Neuronal stem cell (in vitro differentiated cells): ENCODE measurements around the gene SELENOI.
A peak's percentile ranks its signal among the peaks of the same experiment; 100 is the strongest.
"Not testable (repeated sequence)": the region's sequence is repeated elsewhere in the genome, so short reads cannot be mapped to it uniquely, and the experiment has no call there.

Experiments
- DNase-seq: peaks from one replicate; pipeline ENCODE4 v3.0.0-alpha.2; 2013; ENCODE audit warnings: low spot score
- H2AFZ ChIP-seq: one replicate; pipeline ENCODE4 v1.6.1; 2013; ENCODE audit warnings: mild to moderate bottlenecking, low read length, inconsistent platforms
- H2AK5ac ChIP-seq: 2 replicates; pipeline ENCODE4 v1.6.1; 2013; ENCODE audit warnings: low read depth, mild to moderate bottlenecking, inconsistent platforms, low read length, moderate library complexity, mixed read lengths
- H2BK120ac ChIP-seq: 2 replicates; pipeline ENCODE4 v1.6.1; 2013; ENCODE audit warnings: low read depth, mild to moderate bottlenecking, inconsistent platforms, low read length, moderate library complexity, mixed read lengths
- H2BK12ac ChIP-seq: one replicate; pipeline ENCODE4 v1.6.1; 2013; ENCODE audit warnings: low read length, inconsistent platforms
- H2BK15ac ChIP-seq: 2 replicates; pipeline ENCODE4 v1.6.1; 2013; ENCODE audit warnings: mild to moderate bottlenecking, low read length, inconsistent platforms, mixed read lengths
- H2BK5ac ChIP-seq: one replicate; pipeline ENCODE4 v1.6.1; 2013; ENCODE audit warnings: inconsistent platforms, mild to moderate bottlenecking, low read length, moderate library complexity
- H3K14ac ChIP-seq: one replicate; pipeline ENCODE4 v1.6.1; 2013; ENCODE audit warnings: low read length, inconsistent platforms
- H3K18ac ChIP-seq: 2 replicates; pipeline ENCODE4 v1.6.1; 2013; ENCODE audit warnings: low read length, inconsistent platforms
- H3K23ac ChIP-seq: 2 replicates; pipeline ENCODE4 v1.6.1; 2013; ENCODE audit warnings: low read depth, mild to moderate bottlenecking, mixed read lengths, low read length, inconsistent platforms; ENCODE audit not compliant: poor library complexity
- H3K27ac ChIP-seq: replicated peaks from 3 replicates; pipeline ENCODE4 v1.5.1; 2013; ENCODE audit warnings: low read length, inconsistent platforms
- H3K27me3 ChIP-seq, 3 experiments: 2 replicates each; pipeline ENCODE4 v1.6.1; 2013; ENCODE audit warnings: low read length in 3 of 3, mild to moderate bottlenecking in 2 of 3, inconsistent platforms in 1 of 3, low read depth in 1 of 3, mixed read lengths in 1 of 3, moderate library complexity in 1 of 3; ENCODE audit not compliant: control insufficient read depth in 3 of 3, insufficient read depth in 3 of 3
- H3K36me3 ChIP-seq, 2 donors: replicated peaks in 1 of 2; 2 replicates each; pipeline ENCODE4 v1.6.1; 2013; ENCODE audit warnings: low read length in 2 of 2; ENCODE audit not compliant: control insufficient read depth in 2 of 2, insufficient read depth in 2 of 2
- H3K4ac ChIP-seq: 2 replicates; pipeline ENCODE4 v1.6.1; 2013; ENCODE audit warnings: inconsistent platforms, mild to moderate bottlenecking, low read length, moderate library complexity
- H3K4me1 ChIP-seq, 2 donors: 1 replicate in 1 of 2; 2 replicates in 1 of 2; pipeline ENCODE4 v1.6.1; 2013; ENCODE audit warnings: low read length in 2 of 2, low read depth in 1 of 2; ENCODE audit not compliant: control insufficient read depth in 2 of 2, insufficient read depth in 1 of 2
- H3K4me2 ChIP-seq: one replicate; pipeline ENCODE4 v1.6.1; 2013; ENCODE audit warnings: mild to moderate bottlenecking, low read length, inconsistent platforms; ENCODE audit not compliant: insufficient read depth, poor library complexity, severe bottlenecking
- H3K4me3 ChIP-seq, 2 donors: 2 replicates each; pipeline ENCODE4 v1.5.1; 2013; ENCODE audit warnings: low read length in 2 of 2, mild to moderate bottlenecking in 2 of 2, inconsistent platforms in 1 of 2, moderate library complexity in 1 of 2
- H3K79me1 ChIP-seq: one replicate; pipeline ENCODE4 v1.6.1; 2013; ENCODE audit warnings: low read depth, mild to moderate bottlenecking, inconsistent platforms, low read length, moderate library complexity
- H3K9ac ChIP-seq: one replicate; pipeline ENCODE4 v1.6.1; 2013; ENCODE audit warnings: mild to moderate bottlenecking, low read depth, low read length, inconsistent platforms; ENCODE audit not compliant: poor library complexity
- H3K9me3 ChIP-seq, 2 donors: replicated peaks in 1 of 2; 2 replicates each; pipeline versions ENCODE3 to v1.6.1; 2013; ENCODE audit warnings: low read length in 2 of 2, mild to moderate bottlenecking in 2 of 2, inconsistent platforms in 1 of 2, low read depth in 1 of 2, mixed read lengths in 1 of 2, moderate library complexity in 1 of 2; ENCODE audit not compliant: control insufficient read depth in 2 of 2, insufficient read depth in 1 of 2
- H4K8ac ChIP-seq: one replicate; pipeline ENCODE4 v1.6.1; 2013; ENCODE audit warnings: low read depth, mild to moderate bottlenecking, inconsistent platforms, low read length, moderate library complexity
- H4K91ac ChIP-seq: one replicate; pipeline ENCODE4 v1.6.1; 2013; ENCODE audit warnings: low read length, low read depth, mild to moderate bottlenecking, inconsistent platforms; ENCODE audit not compliant: poor library complexity
- WGBS, 2 donors: extraction: QIAGEN DNeasy Blood & Tissue Kit; methylation state at CpG; one replicate each; pipeline ENCODE4 v1.1.7; 2013; ENCODE audit warnings: missing lambda C conversion rate in 2 of 2, mixed read lengths in 1 of 2; ENCODE audit not compliant: insufficient read length in 2 of 2, insufficient replicate concordance in 1 of 2; ENCODE audit errors: extremely low coverage in 2 of 2; 5-methylcytosine and 5-hydroxymethylcytosine counted together

Gene SELENOI

DNA sequence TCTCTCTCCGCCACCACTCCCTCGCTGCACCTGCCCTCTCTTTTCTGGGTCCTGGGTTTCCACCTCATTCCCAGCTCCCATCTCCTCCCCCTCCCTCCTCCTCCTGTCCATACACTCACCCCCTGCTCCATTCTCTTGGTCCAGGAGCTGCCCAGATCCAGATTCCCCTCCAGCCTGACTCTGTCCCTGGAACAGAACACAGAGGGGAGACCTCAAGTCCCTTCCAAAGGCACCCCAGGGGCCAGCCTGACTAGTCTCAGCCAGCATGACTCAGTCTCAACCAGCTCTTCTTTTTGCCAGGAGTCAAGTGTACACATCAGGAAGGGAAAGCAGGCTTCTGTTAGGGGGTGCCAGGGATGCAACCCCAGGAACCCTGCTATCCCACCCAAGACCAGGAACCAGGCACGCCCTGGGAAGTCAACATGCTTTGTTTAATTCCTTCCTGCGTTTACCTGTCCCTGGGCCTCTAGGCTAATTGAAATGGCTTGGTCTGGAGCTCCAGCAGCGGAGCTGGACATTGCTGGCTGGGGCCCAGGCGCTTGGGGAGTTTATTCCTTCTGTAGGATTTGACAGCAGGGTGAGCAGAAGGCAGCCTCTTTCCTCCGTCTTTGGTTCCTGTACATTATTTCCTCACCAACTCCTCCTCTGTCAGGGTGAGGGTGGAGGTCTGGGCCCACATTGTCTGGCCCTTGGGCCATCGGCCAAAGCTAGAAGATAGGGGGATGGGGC is 28.4 kb upstream of the SELENOI start:
- no peak overlapping the region for H3K27ac ChIP-seq
- no peak overlapping the region for H3K4ac ChIP-seq
- H3K36me3 ChIP-seq = no peaks in the 10 kb centered on the region
- no peak for DNase-seq
- no peak overlapping the region for H3K4me2 ChIP-seq
- H3K4me3 ChIP-seq = no peak overlapping the region
- peak overlapping the region; percentile 60 for H3K14ac ChIP-seq
- peak overlapping the region; percentile 67 for H2AFZ ChIP-seq
- H3K9ac ChIP-seq = peak overlapping the region; percentile 5
- H2BK15ac ChIP-seq = peak overlapping the region; percentile 52
- WGBS, 2 donors = no CpG with 5 or more reads among the region's 8 CpGs
- peak overlapping the region; percentile 20 for H2AK5ac ChIP-seq
- H4K91ac ChIP-seq = no peak overlapping the region
- H2BK12ac ChIP-seq = no peak overlapping the region
- H2BK120ac ChIP-seq = no peak overlapping the region
- H3K27me3 ChIP-seq = no peaks in the 10 kb centered on the region
- H2BK5ac ChIP-seq = no peak overlapping the region
- no peak overlapping the region for H3K23ac ChIP-seq
- H4K8ac ChIP-seq = no peak overlapping the region
- H3K4me1 ChIP-seq = peaks cover 5 to 6% of the 10 kb centered on the region in 2 donors
- no peaks in the 10 kb centered on the region for H3K9me3 ChIP-seq
- no peaks in the 10 kb centered on the region for H3K79me1 ChIP-seq
- H3K18ac ChIP-seq = no peak overlapping the region

DNA sequence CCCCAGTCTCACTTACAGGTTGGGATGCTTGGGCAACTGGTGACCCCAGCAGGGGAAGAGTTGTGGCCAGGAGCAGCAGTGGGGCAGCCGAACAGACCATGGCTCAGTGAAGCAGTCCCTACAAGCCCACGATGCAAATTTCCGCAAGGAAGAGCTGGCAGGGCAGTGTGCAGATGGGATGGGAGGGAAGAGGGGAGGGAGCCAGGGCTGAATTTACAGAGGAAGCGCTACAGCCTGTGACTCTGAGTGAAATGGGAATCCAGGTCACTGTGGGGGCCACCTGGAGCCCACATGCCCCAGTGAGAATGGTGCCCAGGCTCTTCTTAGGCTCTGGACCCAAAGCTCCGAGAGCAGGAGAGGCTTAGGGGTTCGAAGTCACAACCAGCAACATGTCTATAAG is 27.0 kb upstream of the SELENOI start:
- Histone ChIP-seq H4K8ac (no peak overlapping the region), H3K18ac (peak overlapping the region; percentile 89), H3K27me3 (no peaks in the 10 kb centered on the region), H3K23ac (peak overlapping the region; percentile 83), H3K9ac (no peak overlapping the region), H3K4me3 (no peak overlapping the region), H2BK120ac (no peak overlapping the region), H3K36me3 (no peaks in the 10 kb centered on the region), H3K4me1 (peaks cover 5 to 6% of the 10 kb centered on the region in 2 donors), H2AFZ (peak overlapping the region; percentile 85), H3K4me2 (no peak overlapping the region), H3K27ac (no peak overlapping the region), H2AK5ac (peak overlapping the region; percentile 10), H3K14ac (no peak overlapping the region), H3K9me3 (no peaks in the 10 kb centered on the region), H3K79me1 (no peaks in the 10 kb centered on the region), H2BK12ac (peak overlapping the region; percentile 66), H3K4ac (no peak overlapping the region), H4K91ac (no peak overlapping the region), H2BK15ac (no peak overlapping the region), H2BK5ac (peak overlapping the region; percentile 77)
- WGBS, 2 donors = no CpG with 5 or more reads among the region's 6 CpGs
- DNase-seq = no peak

DNA sequence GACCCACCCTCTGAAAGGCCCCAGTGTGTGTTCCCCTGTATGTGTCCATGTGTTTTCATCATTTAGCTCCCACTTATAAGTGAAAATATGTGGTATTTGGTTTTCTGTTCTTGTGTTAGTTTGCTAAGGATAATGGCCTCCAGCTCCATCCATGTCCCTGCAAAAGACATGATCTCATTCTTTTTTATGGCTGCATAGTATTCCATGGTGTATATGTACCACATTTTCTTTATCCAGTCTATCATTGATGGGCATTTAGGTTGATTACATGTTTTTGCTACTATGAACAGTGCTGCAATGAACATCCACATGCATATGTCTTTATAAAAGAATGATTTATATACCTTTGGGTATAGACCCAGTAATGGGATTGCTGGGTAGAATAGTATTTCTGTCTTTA is 21.5 kb upstream of the SELENOI start:
- not testable (repeated sequence) for DNase-seq, H2AFZ ChIP-seq, H4K91ac ChIP-seq, H3K4ac ChIP-seq, H2AK5ac ChIP-seq, H3K27me3 ChIP-seq, H3K79me1 ChIP-seq, H2BK12ac ChIP-seq, H4K8ac ChIP-seq, H3K4me3 ChIP-seq, H3K4me1 ChIP-seq, H3K14ac ChIP-seq, H2BK15ac ChIP-seq, H3K9ac ChIP-seq, H3K23ac ChIP-seq, H3K9me3 ChIP-seq, H2BK120ac ChIP-seq, H3K18ac ChIP-seq, H3K36me3 ChIP-seq, H3K4me2 ChIP-seq, H3K27ac ChIP-seq, H2BK5ac ChIP-seq

DNA sequence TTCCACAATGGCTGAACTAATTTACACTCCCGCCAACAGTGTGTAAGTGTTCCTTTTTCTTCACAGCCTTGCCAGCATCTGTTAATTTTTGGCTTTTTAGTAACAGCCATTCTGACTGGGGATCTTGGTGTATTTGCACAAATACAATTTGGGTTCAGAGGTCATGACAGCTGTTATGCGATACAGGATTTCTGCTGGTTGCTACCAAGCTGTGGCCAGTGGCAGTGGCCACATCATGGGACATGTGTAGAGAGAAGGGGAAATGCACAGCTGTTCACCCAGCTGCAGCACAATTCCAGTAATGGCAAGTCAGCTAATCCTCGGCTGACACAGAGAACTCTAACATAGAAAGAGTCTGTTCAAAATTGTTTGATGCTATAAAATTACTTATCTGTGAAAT is 21.0 kb upstream of the SELENOI start:
- H3K4ac ChIP-seq = no peak overlapping the region
- no peaks in the 10 kb centered on the region for H3K4me1 ChIP-seq
- no peak overlapping the region for H2BK120ac ChIP-seq
- WGBS, 2 donors = no CpG with 5 or more reads among the region's 3 CpGs
- H4K8ac ChIP-seq = no peak overlapping the region
- no peak overlapping the region for H3K23ac ChIP-seq
- H4K91ac ChIP-seq = no peak overlapping the region
- H3K9me3 ChIP-seq = no peaks in the 10 kb centered on the region
- DNase-seq = no peak
- no peak overlapping the region for H2BK5ac ChIP-seq
- H2BK15ac ChIP-seq = no peak overlapping the region
- H3K27me3 ChIP-seq = no peaks in the 10 kb centered on the region
- H2AK5ac ChIP-seq = no peak overlapping the region
- H3K79me1 ChIP-seq = no peaks in the 10 kb centered on the region
- H3K36me3 ChIP-seq = no peaks in the 10 kb centered on the region
- H3K14ac ChIP-seq = no peak overlapping the region
- H3K4me2 ChIP-seq = no peak overlapping the region
- no peak overlapping the region for H2AFZ ChIP-seq
- no peak overlapping the region for H2BK12ac ChIP-seq
- H3K4me3 ChIP-seq = no peak overlapping the region
- no peak overlapping the region for H3K9ac ChIP-seq
- H3K18ac ChIP-seq = no peak overlapping the region
- no peak overlapping the region for H3K27ac ChIP-seq
